Fibroblast of mammary gland (primary cell): ENCODE results near the gene C5orf63.
A peak's percentile ranks its signal among the peaks of the same experiment; 100 is the strongest.

ENCODE experiments used
- DNase-seq: peaks from one replicate; pipeline ENCODE4 v3.0.0-alpha.2; 2010; ENCODE audit warnings: low read depth
- H3K4me3 ChIP-seq: 2 replicates; pipeline ENCODE4 v1.5.1; 2011; ENCODE audit warnings: low read depth, mild to moderate bottlenecking, low read length, moderate library complexity; ENCODE audit not compliant: control insufficient read depth
- TF ChIP-seq, protein P1 (sequence below): conservative IDR thresholded peaks from 2 replicates; pipeline ENCODE4 v1.5.1; 2011; ENCODE audit warnings: low read depth, low read length, inconsistent platforms; ENCODE audit not compliant: control insufficient read depth, insufficient read depth

The C5orf63 gene

DNA sequence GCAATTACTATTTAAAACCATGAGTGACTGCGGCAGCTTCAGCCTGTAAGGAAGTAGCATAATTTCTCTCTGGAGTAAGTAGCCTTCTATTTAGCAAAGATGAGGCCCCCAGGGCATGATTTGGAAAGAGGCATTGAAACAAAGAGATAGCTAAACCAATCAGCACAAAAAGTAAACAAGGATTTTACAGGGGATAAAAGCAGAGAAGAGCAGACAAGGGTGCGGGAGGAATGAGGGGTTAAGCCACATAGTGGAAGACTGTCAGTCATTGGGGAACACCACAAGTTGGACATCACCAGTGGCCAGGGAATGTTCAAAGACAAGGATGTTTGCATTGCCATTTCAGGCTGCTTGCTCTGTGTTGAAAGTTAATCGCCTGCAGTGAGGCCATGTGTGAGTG is 24.0 kb upstream of the C5orf63 start:
- no peak for DNase-seq
- TF ChIP-seq, protein P1, sequence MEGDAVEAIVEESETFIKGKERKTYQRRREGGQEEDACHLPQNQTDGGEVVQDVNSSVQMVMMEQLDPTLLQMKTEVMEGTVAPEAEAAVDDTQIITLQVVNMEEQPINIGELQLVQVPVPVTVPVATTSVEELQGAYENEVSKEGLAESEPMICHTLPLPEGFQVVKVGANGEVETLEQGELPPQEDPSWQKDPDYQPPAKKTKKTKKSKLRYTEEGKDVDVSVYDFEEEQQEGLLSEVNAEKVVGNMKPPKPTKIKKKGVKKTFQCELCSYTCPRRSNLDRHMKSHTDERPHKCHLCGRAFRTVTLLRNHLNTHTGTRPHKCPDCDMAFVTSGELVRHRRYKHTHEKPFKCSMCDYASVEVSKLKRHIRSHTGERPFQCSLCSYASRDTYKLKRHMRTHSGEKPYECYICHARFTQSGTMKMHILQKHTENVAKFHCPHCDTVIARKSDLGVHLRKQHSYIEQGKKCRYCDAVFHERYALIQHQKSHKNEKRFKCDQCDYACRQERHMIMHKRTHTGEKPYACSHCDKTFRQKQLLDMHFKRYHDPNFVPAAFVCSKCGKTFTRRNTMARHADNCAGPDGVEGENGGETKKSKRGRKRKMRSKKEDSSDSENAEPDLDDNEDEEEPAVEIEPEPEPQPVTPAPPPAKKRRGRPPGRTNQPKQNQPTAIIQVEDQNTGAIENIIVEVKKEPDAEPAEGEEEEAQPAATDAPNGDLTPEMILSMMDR: no peak
- no peak overlapping the region for H3K4me3 ChIP-seq

DNA sequence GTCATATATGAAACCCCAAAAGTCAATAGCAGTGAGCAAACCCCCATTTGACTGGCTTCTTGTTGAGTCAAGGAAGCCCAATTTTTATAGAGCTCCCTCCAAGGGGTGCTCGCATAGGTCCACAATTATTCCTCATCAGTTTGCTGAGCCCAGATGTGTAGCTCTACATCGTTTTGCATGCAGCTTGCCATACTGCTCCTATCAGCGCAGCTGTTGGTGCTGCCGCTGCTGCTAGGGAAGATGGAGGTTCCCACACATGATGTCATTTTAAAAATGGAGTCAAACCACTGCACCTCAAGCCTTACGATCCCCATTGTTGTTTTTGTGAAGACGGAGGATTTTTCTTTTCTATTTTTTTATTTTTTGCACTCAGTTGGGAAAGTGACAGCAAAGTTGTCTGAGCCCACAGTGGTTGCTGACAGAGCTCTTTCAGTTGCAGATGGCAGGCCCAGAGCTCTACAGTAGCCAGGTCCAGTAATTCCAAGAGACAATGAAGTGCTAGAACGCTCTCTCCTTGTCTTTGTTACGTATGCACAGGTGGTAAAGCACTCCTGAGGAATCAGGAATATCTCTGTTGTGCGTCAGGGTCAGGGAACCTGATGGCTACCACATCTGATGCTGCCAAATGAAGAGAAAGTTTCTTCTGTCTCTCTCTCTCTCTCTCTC is 23.2 kb upstream of the C5orf63 start:
- no peak overlapping the region for H3K4me3 ChIP-seq
- no peak for DNase-seq
- TF ChIP-seq, protein P1: no peak

DNA sequence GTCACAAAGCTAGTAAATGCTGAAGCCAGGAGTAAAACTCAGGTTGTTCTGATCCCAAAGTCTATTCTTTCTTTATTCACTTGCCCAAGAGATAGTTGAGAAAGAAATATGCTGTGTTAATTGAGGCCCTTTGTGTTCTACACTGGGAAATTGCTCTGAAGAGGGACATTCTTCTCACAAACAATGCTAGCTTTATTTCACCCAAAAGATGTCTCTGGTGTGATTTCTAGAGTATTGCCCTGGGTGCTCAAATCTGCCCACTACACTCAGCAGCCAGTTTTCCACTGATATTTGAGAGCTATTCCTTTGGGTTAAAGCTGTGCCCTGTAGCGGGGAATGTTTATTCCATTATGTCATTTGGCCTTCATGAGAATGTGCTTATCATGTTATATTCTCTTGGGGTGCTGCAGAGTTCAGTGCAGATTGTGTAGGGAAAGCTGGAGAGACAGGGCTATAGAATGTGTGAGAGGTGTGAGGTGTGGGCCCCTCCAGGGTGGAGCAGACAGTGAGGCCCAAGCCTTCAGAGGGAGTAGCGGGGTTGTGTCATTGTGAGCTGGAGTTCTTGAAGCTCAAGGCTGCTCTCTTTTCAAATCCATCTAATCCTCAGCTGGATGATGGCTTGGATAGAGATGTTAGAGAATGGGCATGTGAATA is 21.0 kb upstream of the C5orf63 start:
- TF ChIP-seq, protein P1: no peak
- DNase-seq: no peak

GRCh38 chr5:127092690-127093089 is 19.4 kb upstream of the C5orf63 start:
- DNase-seq: peak; percentile 80
- H3K4me3 ChIP-seq: no peak overlapping the region
- TF ChIP-seq, protein P1: no peak

More for the DNA sequence above, 21.0 kb upstream of the C5orf63 start:
- H3K4me3 ChIP-seq: no peak overlapping the region

- TF ChIP-seq, protein P1: no peak
- no peak overlapping the region for H3K4me3 ChIP-seq
- peak; percentile 7 for DNase-seq
Observed at GRCh38 chr5:127089191-127089590, 15.9 kb upstream of the C5orf63 start.

DNA sequence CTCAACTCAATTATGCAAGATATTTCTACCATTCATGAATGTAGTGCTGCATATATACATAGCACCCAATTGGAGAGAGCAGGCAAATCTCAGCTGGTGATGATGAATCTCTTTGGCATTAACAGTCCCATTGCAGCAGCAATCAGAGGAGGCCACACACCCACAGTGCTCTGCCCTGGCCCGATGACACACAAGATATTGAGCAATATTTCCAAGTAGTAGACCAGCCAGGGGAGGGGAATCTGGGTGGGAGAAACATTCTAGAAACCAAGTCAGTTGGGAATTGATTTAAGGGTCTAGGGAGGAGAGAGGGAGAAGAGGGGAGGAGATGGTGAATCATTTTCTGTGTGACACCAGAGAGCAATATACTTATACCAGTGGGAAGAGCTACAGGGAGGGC is 14.9 kb upstream of the C5orf63 start:
- H3K4me3 ChIP-seq: no peak overlapping the region
- DNase-seq: peak; percentile 99
- TF ChIP-seq, protein P1: no peak
